Amniotic epithelial cell (primary cell): ENCODE measurements around the gene C1orf141.
"Not testable (repeated sequence)": the region's sequence is repeated elsewhere in the genome, so short reads cannot be mapped to it uniquely, and the experiment has no call there.

ENCODE experiments used
- DNase-seq: peaks from one replicate; pipeline ENCODE4 v3.0.0-alpha.2; 2010; ENCODE audit warnings: low read depth

The C1orf141 gene

DNA sequence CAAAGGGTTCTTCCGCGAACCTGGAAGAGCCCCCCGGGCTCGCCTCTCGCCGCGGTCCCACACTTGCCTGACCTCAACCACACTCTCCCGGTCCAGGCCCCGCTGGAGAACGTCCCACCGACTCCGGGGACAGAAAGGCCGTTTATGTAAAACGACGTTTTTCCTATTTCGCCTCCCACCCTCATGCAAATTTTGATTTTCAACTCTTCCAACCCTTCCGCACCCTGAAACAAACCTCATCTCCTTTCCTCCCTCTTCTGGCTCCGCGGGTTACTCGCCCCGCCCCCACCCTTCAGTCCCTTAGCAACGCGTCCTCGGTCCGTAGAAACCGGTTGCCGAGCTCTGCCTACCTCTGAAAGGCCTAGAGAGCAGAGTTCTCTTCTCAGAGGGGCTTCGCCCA lies at the start of gene C1orf141:
C1orf141 (minus strand) TSS at position 276 of the 400 bp plus-strand sequence. CDS start 7,730 bp downstream, outside the sequence.
- no peak for DNase-seq

DNA sequence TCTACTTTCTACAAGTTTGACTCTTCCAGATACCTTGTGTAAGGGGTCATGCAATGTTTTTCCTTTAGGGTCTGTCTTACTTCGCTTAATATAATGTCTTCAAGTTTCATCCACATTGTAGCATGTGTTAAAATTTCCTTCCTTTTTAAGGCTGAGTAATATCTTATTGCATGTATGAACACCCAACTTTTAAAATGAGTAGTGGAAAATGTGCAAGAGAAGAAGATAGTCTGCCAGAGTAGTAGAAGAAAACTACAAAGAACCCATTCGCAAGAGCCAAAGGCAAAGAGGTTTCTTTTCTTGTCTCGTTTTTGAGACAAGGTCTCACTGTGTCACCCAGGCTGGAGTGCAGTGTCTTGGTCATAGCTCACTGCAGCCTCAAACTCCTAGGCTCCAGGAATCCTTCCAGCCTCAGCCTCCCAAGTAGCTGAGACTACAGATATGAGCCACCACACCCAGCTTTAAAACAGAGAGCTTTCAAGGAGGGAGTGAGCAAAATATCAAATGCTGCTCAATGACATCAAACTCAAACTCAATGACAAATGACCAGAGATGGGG lies 40.8 kb upstream of the C1orf141 start:
- no peak for DNase-seq

DNA sequence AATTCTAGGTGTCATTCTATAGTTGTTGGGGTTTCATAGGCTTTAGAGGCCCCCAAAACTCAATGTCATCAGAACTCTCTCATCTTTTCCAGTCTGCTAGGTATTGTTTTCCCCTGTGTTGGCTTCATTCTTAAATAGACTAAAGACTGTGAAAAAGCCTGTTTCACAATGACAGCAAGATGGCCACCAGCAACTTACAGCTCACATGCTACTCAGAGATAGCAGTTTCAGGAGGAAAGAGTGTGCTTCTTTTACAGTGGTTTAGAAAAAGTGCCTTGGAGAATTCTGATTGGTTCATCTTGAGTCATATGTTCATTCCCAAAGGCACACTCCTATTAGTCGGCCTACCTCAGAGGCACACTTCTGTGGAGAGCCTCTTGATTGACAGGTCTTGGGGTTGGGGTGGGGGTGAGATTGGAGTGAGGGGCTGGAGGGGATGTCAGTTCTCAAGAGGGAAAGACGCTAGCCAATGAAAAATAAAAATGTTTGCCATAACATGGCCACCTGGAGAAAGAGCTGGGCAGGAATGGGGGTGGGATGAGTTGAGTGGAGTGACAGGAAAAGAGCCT lies 40.0 kb upstream of the C1orf141 start:
- no peak for DNase-seq

DNA sequence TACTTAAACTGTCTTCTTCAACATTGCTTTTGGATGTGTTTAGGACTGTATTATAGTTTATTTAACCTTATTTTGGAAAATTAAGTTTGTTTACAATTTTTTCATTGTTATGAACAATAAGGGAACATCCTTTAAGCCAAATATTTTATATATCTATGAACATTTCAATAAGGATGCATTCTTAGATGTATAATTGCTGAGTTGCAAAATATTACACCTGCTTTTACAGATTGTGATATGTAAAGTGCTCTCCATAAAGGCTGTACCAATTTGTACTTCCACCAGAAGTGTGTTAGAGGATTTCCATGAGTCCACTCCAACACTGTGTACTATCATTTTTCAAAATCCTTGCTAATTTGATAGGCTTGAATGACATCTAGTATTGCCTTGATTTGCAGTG lies 39.2 kb upstream of the C1orf141 start:
- DNase-seq, result no peak

DNA sequence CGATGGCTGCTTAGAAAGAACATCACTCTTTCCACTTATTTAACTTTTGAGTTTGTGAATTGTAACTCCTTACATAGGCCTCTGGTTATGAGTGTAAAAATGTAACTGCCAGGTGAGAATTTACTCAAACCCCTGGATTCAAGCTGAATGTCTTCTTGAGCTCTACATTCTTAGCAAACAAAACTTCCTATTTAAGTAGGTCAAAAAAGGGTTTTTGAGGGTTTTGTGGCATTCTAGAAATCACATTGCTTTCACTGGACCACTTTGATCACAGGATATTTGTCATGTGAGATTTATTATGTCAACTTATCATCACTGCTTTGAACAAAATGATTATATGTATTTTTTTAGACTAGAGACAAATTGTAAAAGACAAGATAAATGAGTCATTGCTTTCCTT lies 37.2 kb upstream of the C1orf141 start:
- no peak for DNase-seq

DNA sequence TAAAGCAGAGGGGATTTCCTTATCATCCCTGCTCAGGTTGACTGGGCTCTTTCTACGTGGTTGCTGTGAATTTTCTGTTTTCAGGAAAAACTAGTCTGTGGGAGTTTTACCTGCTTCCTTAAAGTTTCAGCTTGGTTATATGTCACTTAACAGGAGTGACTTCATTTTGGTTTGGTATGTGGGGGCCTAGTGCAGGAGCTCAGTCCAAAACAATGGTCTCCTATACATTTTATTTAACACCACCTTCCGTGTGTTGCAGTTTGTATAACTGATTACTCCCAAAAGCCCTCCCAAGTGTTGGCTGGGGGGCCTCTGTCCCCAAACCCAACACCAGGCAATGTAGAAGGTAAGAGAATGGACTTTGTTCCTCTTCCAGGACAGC lies 36.8 kb upstream of the C1orf141 start:
- no peak for DNase-seq

DNA sequence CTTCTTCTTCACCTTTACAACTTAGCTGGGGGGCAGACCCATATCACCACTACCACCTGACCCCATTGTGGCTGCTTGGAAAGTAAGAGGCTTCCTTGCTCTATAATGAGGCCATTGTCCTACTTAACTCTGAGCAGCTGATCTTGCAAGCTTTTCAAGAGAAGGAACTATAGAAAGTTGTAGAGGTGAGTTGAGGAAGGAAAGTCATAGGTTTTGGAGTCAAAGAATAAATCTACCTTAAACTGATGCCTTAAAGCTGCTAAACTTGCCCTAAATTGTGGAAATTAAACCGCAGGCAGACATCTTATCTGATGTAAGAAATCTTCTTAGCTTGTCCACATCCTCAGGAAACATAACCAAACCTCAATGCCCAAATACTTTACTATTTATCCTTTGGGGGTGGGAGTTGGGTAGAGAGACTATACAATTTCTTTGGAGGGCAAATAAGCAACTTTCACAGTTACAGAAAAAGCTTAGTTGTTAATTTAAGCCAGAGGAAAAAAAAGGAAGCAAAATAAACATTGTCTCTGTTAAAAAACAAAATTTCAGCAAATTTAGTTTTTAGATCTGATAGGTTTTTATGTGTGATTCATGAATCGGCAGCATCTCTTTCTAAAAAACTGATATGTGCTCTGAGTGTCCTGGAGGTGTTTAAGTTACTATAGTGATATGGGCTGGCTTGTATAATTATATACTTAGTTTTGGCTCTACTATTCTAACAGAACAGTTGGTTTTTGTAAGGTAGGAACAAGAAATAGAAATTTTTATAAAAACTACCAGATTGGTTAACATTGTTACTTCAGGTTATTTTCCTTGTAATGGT lies 36.2 kb upstream of the C1orf141 start:
- no peak for DNase-seq

DNA sequence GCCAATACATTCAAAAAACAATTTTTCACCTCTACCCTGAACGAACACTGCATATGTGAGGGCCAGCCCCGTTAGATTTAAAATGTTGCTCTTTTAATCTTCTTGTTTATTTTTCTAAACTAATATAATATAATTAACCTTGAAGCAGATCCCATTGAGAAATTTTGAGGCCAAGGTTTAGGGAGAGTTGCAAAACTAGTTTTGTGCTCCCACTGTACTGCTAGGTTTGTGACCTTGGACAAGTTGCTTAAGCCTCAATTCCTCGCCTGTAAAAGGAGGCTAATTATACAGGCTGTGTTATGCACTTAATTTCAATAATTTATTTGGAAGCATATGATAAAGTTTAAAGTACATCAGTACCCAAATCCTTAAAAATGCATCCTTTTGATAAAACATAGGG lies 35.2 kb upstream of the C1orf141 start:
- no peak for DNase-seq

DNA sequence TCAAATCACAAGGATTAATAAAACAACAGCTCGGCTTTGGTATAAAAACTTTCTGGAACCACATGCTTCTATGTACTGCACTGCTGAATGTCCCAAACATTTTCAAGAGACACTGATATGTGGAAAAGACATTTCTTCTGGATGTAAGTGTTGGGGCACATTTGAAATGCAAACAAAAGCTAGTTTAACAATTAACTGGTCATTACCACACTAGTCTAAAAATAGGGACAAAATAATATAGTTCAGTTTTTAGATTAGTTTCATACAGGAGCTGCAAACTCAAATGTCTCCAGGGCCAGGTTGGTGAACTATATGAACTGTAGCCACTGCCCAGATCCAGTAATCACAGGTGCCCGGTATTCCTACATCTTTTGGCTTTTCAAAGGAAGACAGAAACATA lies 34.7 kb upstream of the C1orf141 start:
- DNase-seq, result no peak

DNA sequence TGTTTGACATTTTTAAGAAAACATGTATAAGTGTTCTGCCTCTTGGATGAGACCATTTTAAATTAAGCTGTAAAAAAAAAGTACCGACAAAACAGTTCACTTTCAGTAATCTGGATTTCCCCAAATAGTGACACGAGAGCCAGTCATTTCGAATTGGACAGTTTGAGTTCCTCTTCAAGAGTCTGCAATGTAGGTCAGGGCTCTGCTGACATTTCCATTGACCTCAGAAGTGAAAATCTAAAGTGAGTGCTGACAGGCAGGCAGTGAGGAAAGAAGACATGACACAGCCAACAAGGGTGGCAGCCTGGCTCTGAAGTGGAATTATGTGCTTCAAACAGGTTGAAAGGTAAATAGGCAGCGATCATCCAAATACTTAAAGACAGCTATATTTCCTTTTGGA lies 31.4 kb upstream of the C1orf141 start, which contains the start of gene IL23R:
IL23R (plus strand) TSS at position 259 of the 400 bp plus-strand sequence. CDS start 1,667 bp downstream, outside the sequence.
- no peak for DNase-seq

DNA sequence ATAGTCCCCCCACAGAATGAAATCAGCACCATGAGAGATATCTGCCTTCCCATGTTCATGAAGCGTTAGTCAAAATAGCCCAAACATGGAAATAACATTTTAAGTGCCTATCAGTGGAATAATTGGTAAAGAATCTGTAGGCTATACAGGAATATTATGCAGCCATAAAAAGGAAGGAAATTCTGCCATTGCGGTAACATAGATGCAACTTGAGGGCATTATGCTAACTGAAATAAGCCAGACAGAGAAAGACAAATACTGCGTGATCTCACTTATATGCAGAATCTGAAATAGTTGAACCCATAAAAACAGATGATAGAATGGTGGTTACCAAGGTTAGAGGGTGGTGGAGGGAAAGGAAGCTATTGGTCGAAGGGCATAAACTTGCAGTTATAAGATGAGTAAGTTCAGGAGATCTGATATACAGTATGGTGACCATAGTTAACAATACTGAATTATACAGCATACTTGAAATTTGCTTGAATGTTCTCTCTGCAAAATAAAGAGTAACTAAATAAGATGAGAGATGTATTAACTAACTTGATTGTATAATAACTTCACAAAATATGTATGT lies 30.8 kb upstream of the C1orf141 start:
- DNase-seq, result no peak

DNA sequence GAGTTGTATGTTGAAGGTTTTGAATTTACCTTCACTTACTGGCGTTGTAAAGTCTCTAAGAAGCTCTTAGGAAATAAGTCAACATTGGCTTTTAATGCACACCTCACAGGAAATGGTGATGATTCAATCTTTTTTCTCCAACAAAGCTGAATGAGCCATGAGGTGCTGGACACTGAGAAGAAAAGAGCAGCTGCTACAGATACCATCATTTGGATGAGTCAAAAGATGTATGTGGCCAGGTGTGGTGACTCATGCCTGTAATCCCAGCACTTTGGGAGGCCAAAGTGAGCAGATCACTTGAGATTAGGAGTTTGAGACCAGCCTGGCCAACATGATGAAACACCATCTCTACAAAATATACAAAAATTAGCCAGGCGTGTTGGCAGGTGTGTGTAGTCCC lies 28.2 kb upstream of the C1orf141 start:
- peak; percentile 54 for DNase-seq

DNA sequence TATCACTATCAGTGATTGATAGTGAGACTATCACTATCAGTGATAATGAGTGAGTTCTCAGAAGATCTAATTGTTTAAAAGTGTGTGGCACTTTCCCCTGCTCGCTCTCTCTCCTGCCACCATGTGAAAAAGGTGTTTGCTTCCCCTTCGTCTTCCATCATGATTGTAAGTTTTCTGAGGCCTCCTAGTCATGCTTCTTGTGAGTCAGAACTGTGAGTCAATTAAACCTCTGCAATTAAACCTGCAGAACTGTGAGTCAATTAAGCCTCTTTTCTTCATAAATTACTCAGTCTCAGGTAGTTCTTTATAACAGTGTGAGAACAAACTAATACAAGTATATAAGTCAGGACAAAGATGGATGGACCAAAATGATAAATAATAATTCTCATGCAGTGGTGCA lies 24.5 kb upstream of the C1orf141 start:
- DNase-seq, result peak; percentile 22

DNA sequence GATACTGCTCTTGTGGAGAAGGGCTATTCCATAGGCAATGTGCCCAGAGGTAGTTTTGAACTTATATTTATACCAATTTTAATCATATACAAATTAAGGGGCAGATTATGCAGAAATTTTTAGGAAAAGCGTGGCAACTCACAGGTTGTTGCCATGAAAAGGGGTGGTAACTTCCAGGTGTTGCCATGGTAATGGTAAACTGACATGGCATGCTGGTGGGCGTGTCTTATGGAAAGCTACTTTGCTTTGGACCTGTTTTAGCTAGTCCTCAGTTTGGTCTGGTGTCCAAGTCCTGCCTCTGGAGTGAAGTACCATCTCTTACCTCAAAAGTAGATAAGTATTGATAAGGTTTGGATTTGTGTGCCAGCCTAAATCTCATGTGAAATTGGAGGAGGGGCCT lies 23.6 kb upstream of the C1orf141 start:
- no peak for DNase-seq

DNA sequence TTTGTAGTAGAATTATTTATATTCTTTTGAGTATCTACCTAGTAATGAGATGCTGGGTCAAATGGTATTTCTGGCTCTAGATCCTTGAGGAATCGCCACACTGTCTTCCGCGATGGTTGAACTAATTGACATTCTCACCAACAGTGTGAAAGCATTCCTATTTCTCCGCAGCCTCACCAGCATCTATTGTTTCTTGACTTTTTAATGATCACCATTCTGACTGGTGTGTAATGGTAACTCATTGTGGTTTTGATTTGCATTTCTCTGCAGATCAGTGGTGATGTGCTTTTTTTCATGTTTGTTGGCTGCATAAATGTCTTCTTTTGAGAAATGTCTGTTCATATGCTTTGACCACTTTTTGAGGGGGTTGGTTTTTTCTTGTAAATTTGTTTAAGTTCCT lies 16.2 kb upstream of the C1orf141 start:
- DNase-seq, result no peak

DNA sequence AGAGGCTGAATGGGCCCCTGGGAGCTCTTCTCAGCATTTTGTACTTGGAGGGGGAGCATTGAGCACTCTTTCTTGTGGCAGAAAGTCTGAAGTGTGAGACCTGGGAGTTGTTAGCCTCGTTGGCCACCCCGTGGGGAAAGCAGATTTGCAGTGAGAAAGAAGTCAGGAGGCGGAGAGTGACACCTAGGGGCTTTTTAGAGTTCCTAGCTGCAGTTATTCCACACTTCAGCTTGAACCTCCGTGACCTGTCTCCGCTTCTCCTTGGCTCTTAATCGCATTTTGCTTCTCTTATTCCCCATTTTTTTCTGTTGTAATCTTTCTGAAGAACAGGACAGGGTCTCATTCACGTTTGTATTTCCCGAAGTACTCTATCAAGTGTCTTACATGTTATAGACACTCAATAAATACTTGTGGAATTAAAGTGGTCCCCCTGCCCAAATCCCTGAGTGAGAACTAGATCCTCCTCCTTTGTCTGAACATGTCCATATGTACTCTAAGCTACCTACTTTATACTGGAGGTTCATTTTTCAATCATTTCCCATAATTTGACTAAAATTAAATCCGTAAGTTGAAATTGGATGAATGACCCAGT lies 14.5 kb upstream of the C1orf141 start:
- peak; percentile 85 for DNase-seq

DNA sequence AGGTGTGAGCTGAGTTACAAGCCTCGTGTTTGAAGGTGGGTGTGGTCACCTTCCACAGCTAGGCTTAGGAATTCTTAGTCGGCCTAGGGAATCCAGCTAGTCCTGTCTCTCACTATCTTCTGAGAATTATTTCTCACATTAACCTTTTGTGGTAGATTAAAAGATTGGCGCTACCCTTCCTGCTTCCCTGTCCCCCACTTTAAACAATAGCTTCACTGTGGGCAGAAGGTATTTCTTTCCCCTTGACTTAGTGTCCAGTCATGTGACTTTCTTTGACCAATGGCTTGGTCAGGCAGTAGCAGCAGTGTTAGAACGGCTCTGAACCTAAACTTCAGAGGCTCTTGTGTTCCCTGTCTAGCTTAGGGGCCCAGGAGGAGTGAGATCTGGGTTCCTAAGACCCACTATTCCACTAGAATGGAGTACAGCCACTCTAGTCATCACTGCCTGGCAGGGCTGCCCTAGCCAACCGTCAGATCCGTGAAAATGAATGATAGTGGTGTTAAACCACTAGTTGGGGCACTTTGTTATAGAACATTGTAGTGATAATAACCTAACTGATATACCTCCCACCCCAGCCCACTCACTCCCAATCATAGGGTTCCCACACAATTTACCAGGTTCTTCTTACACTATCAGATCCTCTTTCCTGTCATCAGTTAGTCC lies 13.9 kb upstream of the C1orf141 start:
- no peak for DNase-seq

DNA sequence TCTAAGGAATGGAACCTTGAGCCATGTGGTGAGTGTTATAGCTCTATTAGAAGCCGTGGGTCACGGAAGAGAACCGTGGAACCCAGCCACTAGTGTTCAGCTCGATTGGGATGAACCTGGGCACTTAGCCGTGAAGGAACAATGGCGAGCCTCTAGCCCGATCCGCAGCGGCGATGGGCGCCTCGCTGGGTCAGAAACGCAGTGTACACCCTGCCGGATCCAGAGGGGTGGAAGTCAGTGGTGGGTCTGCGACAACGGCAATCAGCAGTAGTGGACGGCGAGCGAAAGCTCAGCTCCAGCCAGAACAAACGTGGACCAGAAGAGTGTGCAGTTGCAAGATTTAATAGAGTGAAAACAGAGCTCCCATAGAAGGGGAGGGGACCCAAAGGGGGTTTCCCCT lies 13.2 kb upstream of the C1orf141 start:
- DNase-seq, result not testable (repeated sequence)

DNA sequence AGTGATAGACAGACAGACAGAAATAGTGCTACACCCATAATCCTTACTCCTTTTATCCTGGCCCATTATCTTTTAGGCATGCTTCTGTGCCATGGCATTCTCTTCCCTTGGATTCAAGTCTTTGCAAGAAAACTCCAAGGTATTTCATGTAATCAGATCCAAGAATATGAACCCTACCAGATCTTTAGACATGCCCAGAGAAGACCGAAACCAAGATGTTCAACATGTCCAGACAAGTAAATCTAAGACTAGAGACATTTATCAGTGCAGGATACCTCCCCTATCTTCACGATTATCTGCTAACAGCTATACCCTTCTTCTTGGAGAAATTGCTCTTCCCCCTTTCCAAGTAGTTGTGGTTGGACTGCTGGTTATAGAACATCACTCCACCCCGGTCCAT lies 11.8 kb upstream of the C1orf141 start:
- no peak for DNase-seq

DNA sequence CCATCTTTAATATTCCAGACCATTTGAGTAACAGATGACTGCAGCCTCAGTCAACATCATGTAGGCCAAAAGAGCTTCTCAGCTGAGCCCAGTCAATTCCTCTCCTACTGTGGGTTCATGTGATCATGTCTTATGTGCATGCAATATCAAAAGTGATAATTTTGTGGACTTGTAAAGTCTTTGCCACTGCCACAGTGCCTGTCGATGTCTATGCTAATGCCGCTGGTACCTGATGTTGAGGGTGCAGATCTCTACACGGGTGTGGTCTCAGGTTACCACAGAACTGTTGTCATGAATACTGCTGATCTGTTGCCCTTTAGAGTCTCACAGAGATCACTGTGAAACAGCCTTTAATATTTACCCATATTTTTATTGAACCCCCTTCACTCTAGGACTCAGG lies 11.3 kb upstream of the C1orf141 start:
- DNase-seq, result no peak

DNA sequence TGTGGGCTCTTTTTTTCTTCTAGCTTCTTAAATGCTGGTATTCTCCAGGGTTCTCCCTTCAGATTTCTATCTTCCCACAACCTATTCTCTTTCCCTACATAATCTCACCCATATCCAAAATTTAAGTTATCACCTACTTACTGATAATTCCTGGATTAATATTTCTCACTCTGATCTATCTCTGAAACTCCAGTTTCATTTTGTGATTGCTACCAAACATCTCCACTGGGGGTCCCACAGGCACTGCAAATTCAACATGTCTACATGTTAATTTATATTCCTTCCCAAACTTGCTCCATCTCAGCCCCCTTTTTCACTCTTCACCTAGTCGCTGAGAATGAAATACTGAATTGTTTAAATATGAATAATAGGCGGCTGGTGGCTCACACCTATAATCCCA lies 9.9 kb upstream of the C1orf141 start:
- no peak for DNase-seq

DNA sequence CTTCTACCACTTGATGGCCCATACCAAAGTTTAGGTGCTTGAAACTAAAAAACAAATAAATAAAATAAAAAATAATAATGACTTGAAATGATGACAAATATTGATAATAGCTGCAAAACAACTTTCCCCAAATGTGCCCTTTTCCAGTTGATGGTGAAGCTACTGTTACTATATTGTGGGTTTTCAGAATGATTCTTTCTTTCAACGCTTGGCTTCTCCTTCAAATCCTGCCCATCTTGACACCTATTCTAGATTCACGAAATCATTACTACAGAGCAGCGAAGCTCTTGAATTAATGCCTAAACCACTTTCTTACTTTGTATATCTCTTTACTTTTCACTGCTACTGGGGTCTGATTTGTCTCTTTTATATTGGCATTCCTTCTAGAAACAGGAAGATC lies 9.2 kb upstream of the C1orf141 start:
- DNase-seq, result no peak
